Panc1 (cell line): ENCODE measurements around the gene HSPD1. TPM values are rescaled to one million over a fixed set of nuclear protein-coding genes. Genes with fewer than 3 reads are reported as not detected.

Source experiments
- ATAC-seq: fragments of 200-7000 bp; cut with Tn5 transposase; 2 replicates; pipeline ENCODE4 v1.9.1; 2020; ENCODE audit warnings: mild to moderate bottlenecking, moderate library complexity
- Bru-seq: library from RNA; stranded (reverse); fragments of 400-500 nt; gene quantifications from one replicate; lab custom pipeline; 2021; lab: Mats Ljungman, UMichigan
- BruChase-seq, 2 experiments: library from RNA; stranded (reverse); fragments of 400-500 nt; gene quantifications; one replicate each; lab custom pipeline; 2021; lab: Mats Ljungman, UMichigan
- BruUV-seq: library from RNA; stranded (reverse); fragments of 400-500 nt; replicated peaks from 2 replicates; lab custom pipeline; 2021; lab: Mats Ljungman, UMichigan
- CTCF ChIA-PET: fragments of 300-600 bp; sonication (Branson Sonifier 250); formaldehyde crosslinking; loops from one replicate; lab custom pipeline; 2022; ENCODE audit warnings: antibody characterized with exemption; lab: Charles Lee
- POLR2A ChIA-PET: fragments of 300-600 bp; sonication (Branson Sonifier 250); formaldehyde crosslinking; loops from one replicate; lab custom pipeline; 2022; ENCODE audit warnings: antibody characterized with exemption; lab: Charles Lee
- DNase-seq: peaks from one replicate; pipeline ENCODE4 v3.0.0-alpha.2; 2010; ENCODE audit warnings: low read depth, low spot score
- H3K27ac ChIP-seq: 2 replicates; pipeline ENCODE4 v1.5.1; 2011; ENCODE audit warnings: mild to moderate bottlenecking, low read length, inconsistent platforms
- H3K27me3 ChIP-seq: fragments of 200-500 bp; sonication (Bioruptor generic); 2 replicates; pipeline ENCODE4 v1.6.0; 2014; ENCODE audit warnings: low read length, inconsistent platforms; ENCODE audit not compliant: control insufficient read depth, insufficient read depth
- H3K36me3 ChIP-seq: fragments of 200-500 bp; sonication (Bioruptor generic); 2 replicates; pipeline ENCODE4 v1.5.1; 2014; ENCODE audit warnings: inconsistent platforms, mild to moderate bottlenecking, low read length, moderate library complexity; ENCODE audit not compliant: control insufficient read depth, insufficient read depth
- H3K4me1 ChIP-seq: 2 replicates; pipeline ENCODE4 v1.5.1; 2011; ENCODE audit warnings: inconsistent platforms, mild to moderate bottlenecking, low read length, moderate library complexity; ENCODE audit not compliant: control insufficient read depth, insufficient read depth
- H3K4me3 ChIP-seq, 2 experiments: 2 replicates each; pipeline ENCODE4 v1.5.1; 2011 to 2012; ENCODE audit warnings: low read depth in 2 of 2, low read length in 2 of 2, mild to moderate bottlenecking in 2 of 2, inconsistent platforms in 1 of 2, moderate library complexity in 1 of 2
- H3K9me3 ChIP-seq: fragments of 200-500 bp; sonication (Bioruptor generic); 2 replicates; pipeline ENCODE4 v1.5.1; 2014; ENCODE audit warnings: low read depth, mild to moderate bottlenecking, inconsistent platforms, low read length, moderate library complexity; ENCODE audit not compliant: control insufficient read depth, insufficient read depth
- CTCF ChIP-seq: fragments of 450-650 bp; IDR thresholded peaks from 2 replicates; pipeline ENCODE4 v1.5.1; 2017; ENCODE audit warnings: mild to moderate bottlenecking
- POLR2AphosphoS5 ChIP-seq: IDR thresholded peaks from 2 replicates; pipeline ENCODE4 v1.6.1; 2012; ENCODE audit warnings: mild to moderate bottlenecking, low read depth, low read length, moderate library complexity
- SIN3A ChIP-seq: IDR thresholded peaks from 2 replicates; pipeline ENCODE4 v1.6.1; 2012; ENCODE audit warnings: low read depth, mild to moderate bottlenecking, low read length, moderate library complexity, borderline replicate concordance; ENCODE audit not compliant: insufficient read depth
- TCF7L2 ChIP-seq: IDR thresholded peaks from 2 replicates; pipeline ENCODE4 v1.6.1; 2011; ENCODE audit warnings: mild to moderate bottlenecking, low read depth, low read length, inconsistent platforms
- in situ Hi-C: cut with HindIII; loops from 2 replicates; pipeline ENCODE4 v1.10.0; 2016; ENCODE audit warnings: low sequenced_read_pairs, low pct_unique_long_range_greater_than_20kb
- intact Hi-C: fragments of 100-400 bp; cut with micrococcal nuclease; formaldehyde crosslinking; loops from one replicate; pipeline ENCODE4 v1.10.0; 2022; ENCODE audit not compliant: unreplicated experiment
- long read RNA-seq: library from polyadenylated mRNA; unstranded; transcript quantifications from one replicate; pipeline ENCODE4 v2.0.0, GENCODE V29; 2021; ENCODE audit not compliant: unreplicated experiment
- polyA plus RNA-seq: library from polyadenylated mRNA; unstranded; fragments of >200 nt; gene quantifications from one replicate; pipeline ENCODE4 v1.2.1, GENCODE V29; 2012; ENCODE audit warnings: missing spikeins; ENCODE audit not compliant: insufficient read length
- total RNA-seq: library from RNA; stranded (reverse); gene quantifications from one replicate; pipeline ENCODE4 v1.2.1, GENCODE V29; 2021; ENCODE audit not compliant: unreplicated experiment
- TF ChIP-seq, protein P1 (sequence below), 2 experiments: IDR thresholded peaks; 2 replicates each; pipeline ENCODE4 v1.6.1; 2011 to 2012; ENCODE audit warnings: low read depth in 2 of 2, control low read depth in 1 of 2, low read length in 1 of 2, mild to moderate bottlenecking in 1 of 2, moderate library complexity in 1 of 2; ENCODE audit not compliant: insufficient read depth in 1 of 2

The HSPD1 gene
- total RNA-seq (553 TPM), Bru-seq, nascent RNA (percentile 99 among the genes with signal in this experiment), BruChase-seq, experiment 1, labeled RNA remaining after a 2-hour chase (percentile 100 among the genes with signal in this experiment), BruChase-seq, experiment 2, labeled RNA remaining after a 6-hour chase (percentile 100 among the genes with signal in this experiment)
- 376 TPM for polyA plus RNA-seq
- long read RNA-seq, transcript HSPD1-202 (12 exons, 2,455 nt), result major isoform, 1,113 of 1,586 reads
- long read RNA-seq, transcript HSPD1-201 (12 exons, 2,299 nt), result minor isoform, 10 of 1,586 reads
- long read RNA-seq, partial matches to known transcripts, result 391 of 1,586 reads
- long read RNA-seq, other reads (novel, unspliced or antisense), result 69 of 1,586 reads

DNA sequence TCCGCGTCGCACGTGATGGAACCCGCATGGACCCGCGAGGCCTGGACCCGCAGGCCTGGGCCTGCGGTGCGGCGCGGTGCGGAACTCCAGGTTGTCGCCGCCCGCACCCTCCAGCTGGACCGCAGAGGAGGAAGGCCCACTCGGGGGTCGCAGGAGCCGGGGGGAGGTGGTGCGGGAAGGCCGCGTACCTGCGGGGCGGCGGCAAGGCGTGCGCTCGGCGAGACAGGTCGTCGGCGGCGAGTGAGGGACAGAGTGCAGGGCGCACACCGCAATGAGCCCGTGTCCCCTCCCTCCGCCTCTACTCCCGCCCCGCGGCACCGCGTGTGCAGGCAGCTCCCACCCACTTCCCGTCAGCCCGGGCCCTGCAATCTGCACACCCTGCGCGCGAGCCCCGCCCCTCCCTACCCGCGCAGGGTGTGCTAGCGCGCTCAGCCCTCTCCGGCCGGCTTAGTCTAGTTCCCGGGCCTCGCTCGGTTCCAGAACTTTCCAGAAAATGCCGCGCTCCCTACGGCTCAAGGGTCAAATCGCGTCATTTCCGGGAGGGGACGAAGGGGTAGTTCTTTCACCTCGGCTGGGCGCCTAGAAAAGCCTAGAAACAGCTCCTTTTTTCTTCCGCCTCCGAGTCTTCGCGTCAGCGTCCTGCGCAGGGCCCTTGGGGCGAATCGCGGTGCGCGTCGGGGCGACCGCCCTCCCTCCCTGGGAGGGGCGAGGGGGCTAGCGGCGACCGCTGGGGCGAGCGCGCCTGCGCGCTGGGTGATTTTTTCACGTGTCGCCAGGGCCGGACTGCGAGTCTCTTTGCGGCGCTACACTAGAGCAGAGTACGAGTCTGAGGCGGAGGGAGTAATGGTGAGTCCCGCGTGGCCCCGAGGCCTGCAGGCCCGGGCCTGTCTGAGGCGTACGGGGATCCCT is at the start of gene HSPD1, which contains the start of gene HSPE1:
Gene HSPD1 (minus strand): TSS at position 247 of the 909 bp plus-strand sequence. CDS start 992 bp downstream, outside the sequence.
Gene HSPE1 (plus strand): TSS at position 786 of the 909 bp plus-strand sequence. CDS start 58 bp downstream, at position 844.
- Histone ChIP-seq H3K4me3 (peak within 1 kb of the TSS; percentile 60 to 93), H3K27me3 (no peaks in the 10 kb centered on the region), H3K9me3 (no peaks in the 10 kb centered on the region), H3K4me1 (peaks cover 33% of the 10 kb centered on the region), H3K27ac (peak within 1 kb of the TSS; percentile 96), H3K36me3 (peaks cover 67% of the 10 kb centered on the region)
- BruUV-seq, result no TSS peak
- in situ Hi-C loops, result no loop called here
- intact Hi-C loops, result loop anchor here (5.0 kb wide), 1 partner anchor 207 kb away; the partner anchor contains the start of gene MARS2
- ChIA-PET POLR2A (interaction anchor here (0.6 to 1.2 kb wide), 6 partner anchors 9 to 63 kb away, joined by 3 to 7 read pairs (median 3); partner anchors contain the start of gene COQ10B), CTCF (interaction anchor here (1.2 kb wide), 1 partner anchor 205 kb away, joined by 3 read pairs; the partner anchor contains the start of gene MARS2)
- ATAC-seq (peak; percentile 94), DNase-seq (peak; percentile 96)
- peak; percentile 81 for TF ChIP-seq TCF7L2
- peak; percentile 77; the same call in 1 of the 2 replicates for TF ChIP-seq SIN3A
- TF ChIP-seq, protein P1, sequence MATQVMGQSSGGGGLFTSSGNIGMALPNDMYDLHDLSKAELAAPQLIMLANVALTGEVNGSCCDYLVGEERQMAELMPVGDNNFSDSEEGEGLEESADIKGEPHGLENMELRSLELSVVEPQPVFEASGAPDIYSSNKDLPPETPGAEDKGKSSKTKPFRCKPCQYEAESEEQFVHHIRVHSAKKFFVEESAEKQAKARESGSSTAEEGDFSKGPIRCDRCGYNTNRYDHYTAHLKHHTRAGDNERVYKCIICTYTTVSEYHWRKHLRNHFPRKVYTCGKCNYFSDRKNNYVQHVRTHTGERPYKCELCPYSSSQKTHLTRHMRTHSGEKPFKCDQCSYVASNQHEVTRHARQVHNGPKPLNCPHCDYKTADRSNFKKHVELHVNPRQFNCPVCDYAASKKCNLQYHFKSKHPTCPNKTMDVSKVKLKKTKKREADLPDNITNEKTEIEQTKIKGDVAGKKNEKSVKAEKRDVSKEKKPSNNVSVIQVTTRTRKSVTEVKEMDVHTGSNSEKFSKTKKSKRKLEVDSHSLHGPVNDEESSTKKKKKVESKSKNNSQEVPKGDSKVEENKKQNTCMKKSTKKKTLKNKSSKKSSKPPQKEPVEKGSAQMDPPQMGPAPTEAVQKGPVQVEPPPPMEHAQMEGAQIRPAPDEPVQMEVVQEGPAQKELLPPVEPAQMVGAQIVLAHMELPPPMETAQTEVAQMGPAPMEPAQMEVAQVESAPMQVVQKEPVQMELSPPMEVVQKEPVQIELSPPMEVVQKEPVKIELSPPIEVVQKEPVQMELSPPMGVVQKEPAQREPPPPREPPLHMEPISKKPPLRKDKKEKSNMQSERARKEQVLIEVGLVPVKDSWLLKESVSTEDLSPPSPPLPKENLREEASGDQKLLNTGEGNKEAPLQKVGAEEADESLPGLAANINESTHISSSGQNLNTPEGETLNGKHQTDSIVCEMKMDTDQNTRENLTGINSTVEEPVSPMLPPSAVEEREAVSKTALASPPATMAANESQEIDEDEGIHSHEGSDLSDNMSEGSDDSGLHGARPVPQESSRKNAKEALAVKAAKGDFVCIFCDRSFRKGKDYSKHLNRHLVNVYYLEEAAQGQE (IDR thresholded peaks at IDR 0.05; ENCODE audit: insufficient read depth in 1 of 2, low read depth in 2 of 2, low read length in 1 of 2), result 0 out of 4 replicates have a peak, but pooled peaks of 1 of the 2 experiments have one; percentile 59
- TF ChIP-seq POLR2AphosphoS5, result peak; percentile 95
- TF ChIP-seq CTCF, result no peak

- no peaks in the 10 kb centered on the region for H3K4me1 ChIP-seq
- ATAC-seq (no peak), DNase-seq (no peak)
- ChIA-PET POLR2A (no interaction called here), CTCF (no interaction called here)
- BruUV-seq, result no TSS peak
- in situ Hi-C loops, result no loop called here
- H3K9me3 ChIP-seq, result no peaks in the 10 kb centered on the region
- no peak overlapping the region for H3K4me3 ChIP-seq
- intact Hi-C loops, result no loop called here
- TF ChIP-seq TCF7L2, result no peak
- H3K27ac ChIP-seq, result no peak overlapping the region
- H3K27me3 ChIP-seq, result no peaks in the 10 kb centered on the region
- peaks cover 27% of the 10 kb centered on the region for H3K36me3 ChIP-seq
These were observed 48.9 kb upstream of the HSPD1 start for GRCh38 chr2:197548582-197548981.
